GM21390 (cell line): ENCODE data around the gene CCDC63.
A peak's percentile ranks its signal among the peaks of the same experiment; 100 is the strongest.

Experiments
- ATAC-seq: cut with Tn5 transposase; IDR thresholded peaks from one replicate; pipeline ENCODE4 v1.9.1; 2021; ENCODE audit not compliant: unreplicated experiment

The CCDC63 gene

GRCh38 chr12:110846615-110847566, at the start of gene CCDC63:
Gene CCDC63 (plus strand): TSS chr12:110846987. CDS start chr12:110852955, 5,968 bp downstream.
- ATAC-seq: no peak

GRCh38 chr12:110798461-110798860, 48.3 kb upstream of the CCDC63 start:
- no peak for ATAC-seq

DNA sequence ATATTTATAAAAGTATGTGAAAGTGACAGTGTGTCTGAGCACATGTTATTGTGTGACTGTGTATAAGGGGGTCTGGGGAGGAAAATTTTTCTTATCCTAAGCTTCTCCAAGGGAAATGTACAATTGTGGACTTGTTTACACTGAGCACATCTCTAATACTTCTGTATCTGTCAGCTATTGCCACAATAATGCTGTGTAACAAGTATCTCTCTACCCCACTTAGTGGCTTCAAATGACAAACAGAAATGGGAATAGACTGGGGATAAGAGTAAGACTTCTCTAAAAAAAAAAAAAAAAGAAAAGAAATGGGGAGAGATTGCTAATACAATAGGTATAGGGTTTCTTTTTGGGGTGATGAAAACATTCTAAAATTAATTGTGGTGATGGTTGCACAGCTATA, 44.3 kb upstream of the CCDC63 start:
- ATAC-seq: no peak

DNA sequence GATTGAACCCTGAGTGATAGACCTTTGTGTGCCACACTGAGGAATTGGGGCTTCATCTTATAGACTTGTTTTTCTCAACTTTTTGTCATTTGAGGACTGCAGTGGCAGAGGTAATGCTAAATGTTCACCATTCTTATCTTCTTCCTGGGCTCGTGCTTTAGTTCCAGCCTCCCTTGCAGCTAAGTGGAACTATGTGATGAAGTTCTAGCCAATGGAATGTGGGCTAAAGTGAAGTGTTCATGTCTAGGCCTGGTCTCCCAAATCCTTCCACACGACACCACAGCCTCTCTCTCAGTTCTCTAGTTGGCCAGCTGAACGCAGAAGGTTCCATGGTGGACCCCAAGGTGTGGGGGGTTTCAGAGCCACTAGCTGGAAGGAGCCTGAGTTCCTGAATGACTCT, 42.4 kb upstream of the CCDC63 start:
- no peak for ATAC-seq

DNA sequence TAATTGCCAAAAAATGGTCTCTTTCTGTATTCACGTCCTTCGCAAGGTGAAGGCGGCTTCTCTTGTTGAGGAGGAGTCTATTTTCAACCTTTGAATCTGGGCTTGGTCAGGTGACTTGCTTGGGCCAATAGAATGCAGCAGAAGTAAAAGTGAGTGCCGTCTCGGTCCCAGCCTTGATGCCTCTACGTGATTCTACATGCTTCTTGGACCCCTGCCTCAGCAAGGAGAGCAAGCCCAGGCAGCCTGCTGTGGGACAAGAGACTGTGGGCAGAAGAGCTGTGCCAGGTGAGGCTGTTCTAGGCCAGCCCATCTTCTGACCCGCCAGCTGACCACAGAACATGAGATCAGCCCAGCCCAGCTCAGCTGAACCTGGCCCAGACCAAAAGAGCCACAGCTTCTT, 39.1 kb upstream of the CCDC63 start:
- ATAC-seq: no peak

DNA sequence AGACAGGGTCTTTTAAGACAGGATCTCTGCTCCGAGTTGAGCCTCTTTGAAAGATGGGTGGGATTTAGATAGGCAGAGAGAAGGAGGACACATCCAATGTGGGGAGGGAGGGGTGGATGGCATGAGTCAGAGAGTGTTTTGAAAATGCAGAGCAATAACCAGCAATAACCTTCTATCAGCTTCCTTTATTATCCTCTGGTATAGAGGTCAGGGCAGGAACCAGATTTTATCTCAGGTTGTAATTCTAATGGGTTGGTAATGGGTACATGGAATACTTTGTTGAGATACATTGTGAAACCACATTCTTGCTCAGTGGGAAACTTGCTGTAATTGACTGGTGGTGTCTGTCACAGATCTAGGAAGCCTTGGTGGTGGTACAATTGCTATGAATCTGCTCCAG, 37.6 kb upstream of the CCDC63 start:
- no peak for ATAC-seq

DNA sequence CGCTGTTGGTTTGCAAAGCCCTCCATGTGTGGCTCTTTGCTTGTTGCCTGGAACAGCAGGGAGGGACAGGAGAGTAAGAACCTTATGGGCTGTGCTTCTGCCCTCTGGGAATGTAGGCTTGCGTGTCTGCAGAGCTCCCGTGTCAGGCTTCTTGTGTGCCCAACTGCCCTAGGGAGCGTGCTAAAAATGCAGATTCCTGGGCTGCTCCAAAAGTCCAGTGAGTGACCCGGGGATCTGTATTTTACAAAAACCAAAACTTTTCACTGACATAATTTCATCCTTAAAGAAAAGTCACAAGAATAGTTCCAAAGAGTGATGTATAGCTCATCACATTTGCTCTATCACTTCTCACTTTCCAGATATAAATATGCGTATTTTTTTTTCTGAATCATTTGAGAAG, 34.8 kb upstream of the CCDC63 start:
- no peak for ATAC-seq

- ATAC-seq: no peak
Observed at GRCh38 chr12:110813285-110813684, 33.5 kb upstream of the CCDC63 start.

- no peak for ATAC-seq
Observed at GRCh38 chr12:110813756-110814155, 33.0 kb upstream of the CCDC63 start.

GRCh38 chr12:110816248-110816647, 30.5 kb upstream of the CCDC63 start:
- no peak for ATAC-seq

DNA sequence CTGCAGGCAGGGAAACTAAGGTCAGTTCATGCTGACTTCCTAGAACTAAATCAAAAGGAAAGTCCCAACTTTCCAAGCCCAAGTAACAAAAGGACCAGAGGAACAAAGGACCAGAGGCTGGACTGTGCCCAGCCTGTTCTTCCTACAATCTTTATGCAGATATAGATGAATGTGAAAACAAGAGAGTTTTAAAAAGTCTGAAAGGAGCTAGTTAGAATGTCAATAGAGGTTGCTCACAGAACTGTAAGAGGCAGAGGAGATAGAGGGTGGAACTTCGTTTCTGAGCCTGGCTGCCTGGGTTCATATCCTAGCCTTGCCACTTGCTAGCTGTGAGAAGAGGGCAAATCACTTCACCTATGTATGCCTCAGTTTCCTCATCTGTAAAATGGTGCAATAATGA, 30.0 kb upstream of the CCDC63 start:
- no peak for ATAC-seq

- no peak for ATAC-seq
Observed at GRCh38 chr12:110818511-110818910, 28.3 kb upstream of the CCDC63 start.

DNA sequence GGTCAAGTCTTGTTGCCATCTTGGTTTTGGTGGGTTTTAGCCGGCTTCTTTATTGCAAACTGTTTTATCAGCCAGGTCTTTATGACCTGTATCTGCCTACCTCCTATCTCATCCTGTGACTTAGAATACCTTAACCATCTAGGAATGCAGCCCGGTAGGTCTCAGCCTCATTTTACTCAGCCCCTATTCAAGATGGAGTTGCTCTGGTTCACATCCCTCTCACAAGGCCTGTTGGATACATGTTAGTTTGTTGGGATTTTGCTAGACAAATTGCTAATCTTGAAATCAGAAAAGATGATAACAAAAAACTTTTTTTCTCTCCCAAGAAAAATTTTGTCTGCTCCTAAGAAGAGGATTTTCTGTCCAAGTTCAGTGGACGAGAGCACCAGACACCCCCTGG, 27.6 kb upstream of the CCDC63 start:
- ATAC-seq: no peak

DNA sequence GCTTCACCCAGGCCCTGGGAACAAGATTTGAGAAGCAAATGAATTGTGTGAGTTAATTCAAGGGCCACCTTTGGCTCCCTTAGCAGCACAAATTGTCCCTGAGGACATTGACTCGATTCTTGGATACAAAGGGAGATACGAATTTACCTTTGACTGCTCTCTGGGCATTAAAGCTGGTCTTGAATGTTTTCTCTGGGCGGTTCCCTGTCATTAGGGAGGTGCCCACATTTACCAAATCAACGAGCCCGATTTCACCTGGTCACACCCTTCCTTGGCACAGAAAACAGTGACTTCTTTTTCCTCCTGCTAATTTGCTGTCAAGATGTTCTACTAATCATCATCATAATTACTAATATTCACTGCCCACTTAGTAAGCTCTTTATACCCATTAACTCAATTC, 27.1 kb upstream of the CCDC63 start:
- ATAC-seq: no peak

DNA sequence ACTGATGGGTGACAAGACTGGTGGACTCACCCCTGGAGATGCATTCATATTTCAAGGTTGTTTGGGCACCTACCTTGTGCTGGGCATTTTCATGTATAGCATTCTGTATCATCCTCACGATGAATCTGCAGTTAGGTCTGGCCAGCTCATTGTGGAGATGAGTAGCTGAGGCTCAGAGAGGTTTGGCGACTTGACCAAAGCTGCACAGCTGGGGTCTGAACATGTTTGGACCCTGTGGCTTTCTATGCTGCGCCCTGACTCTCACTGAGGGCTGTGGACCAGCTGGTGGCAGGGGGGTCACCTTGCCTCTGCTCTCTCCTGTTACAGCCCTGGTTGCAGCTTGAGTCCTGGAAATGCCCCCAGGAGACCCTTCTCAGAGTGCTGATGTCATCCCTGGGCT, 24.9 kb upstream of the CCDC63 start:
- no peak for ATAC-seq

DNA sequence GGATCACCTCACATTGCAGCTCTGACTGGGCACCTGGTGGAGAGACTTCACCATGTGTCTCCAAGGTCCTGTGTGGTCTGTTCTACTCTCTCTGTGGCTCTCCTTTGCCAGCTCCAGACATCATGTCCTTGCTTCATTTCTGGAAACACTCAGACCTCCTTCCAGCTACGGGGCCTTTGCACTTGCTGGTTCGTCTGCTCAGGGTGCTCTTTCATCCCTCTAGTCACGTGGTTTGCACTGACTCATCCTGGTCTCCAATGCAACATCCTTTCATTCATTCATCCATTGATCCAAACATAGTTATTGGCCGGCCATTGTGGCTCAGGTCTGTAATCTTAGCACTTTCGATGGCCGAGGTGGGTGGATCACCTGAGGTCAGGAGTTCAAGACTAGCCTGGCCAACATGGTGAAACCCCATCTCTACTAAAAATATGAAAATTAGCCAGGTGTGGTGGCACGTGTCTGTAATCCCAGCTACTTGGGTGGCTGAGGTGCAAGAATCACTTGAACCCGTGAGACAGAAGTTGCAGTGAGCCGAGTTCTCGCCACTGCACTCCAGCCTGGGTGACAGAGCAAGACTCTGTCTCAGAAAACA, 23.9 kb upstream of the CCDC63 start:
- no peak for ATAC-seq

DNA sequence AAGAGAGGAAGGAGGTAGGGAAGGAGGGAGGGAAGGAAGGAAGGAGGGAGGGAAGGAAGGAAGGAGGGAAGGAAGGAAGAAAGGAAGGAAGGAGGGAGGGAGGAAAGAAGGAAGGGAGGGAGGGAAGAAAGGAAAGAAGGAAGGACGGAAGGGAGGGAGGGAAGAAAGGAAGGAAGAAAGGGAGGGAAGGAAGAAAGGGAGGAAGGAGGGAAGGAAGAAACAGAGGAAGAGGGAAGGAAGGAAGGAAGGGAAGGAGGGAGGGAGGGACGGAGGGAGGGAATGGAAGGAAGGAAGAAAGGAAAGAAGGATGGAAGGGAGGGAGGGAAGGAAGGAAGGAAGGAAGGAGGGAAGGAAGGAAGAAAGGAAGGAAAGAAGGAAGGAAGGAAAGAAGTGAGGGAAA, 22.4 kb upstream of the CCDC63 start:
- no peak for ATAC-seq

DNA sequence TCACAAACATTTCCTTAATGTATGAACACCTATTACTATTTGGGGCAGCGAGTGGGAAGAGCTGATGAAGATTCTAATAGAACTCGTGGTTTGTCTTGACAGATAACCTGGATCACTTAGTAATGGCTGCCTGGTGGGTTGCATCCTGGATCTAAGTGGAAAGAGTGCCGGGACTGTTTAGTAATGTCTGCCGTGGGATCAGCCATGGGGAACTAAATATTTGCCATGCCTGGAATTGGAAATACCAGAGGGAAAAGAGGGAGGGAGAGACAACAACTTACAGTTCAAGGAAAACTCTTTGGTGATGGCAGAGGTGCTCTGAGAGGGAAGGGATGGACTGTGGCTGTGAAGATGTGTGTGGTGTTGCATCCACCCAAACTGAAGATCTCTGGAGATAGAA, 21.3 kb upstream of the CCDC63 start:
- ATAC-seq: no peak

- peak; percentile 70 for ATAC-seq
Observed at GRCh38 chr12:110826592-110827200, 20.1 kb upstream of the CCDC63 start.

DNA sequence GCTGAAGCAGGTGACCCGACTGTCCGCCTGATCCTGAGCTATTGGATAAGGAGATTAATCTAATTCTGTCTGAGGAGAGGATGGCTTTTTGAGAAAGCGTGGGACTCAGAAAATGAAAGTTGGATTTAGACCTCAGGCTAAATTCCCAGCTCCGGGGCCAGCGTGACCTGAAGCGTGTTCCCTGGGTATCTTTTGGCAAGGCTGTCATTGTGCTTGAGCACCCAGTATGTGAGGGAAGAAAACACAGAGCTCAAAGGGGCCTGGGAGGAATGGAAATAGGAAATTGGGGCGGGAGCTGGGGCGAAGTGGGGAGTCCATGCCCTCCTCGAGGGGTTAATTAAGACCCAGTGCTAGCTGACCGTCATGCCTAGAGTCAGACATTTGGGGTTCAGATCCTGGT, 17.5 kb upstream of the CCDC63 start:
- ATAC-seq: no peak

DNA sequence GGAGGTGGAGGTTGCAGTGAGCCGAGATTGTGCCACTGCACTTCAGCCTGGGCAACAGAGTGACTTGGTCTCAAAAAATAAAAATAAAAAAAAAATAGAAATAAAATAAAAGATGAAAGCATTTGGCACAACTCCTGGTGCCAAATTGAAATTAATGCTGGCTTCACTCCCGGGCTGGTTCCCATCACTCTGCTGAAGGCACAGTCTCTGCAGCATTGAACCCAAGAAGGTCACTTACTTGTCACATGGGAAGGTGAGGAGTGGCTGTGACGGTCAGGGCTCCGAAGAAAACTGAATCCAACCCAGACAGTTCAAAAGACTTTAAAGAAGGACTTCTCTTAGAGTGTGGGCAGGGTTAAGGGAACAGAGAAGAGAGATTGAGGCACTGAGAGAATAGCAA, 10.5 kb upstream of the CCDC63 start:
- ATAC-seq: no peak

GRCh38 chr12:110841007-110841406, 5.8 kb upstream of the CCDC63 start:
- no peak for ATAC-seq
